Prostate gland (tissue), 2 donors: Measurements from ENCODE around the gene ZNF787. TPM values are rescaled to one million over a fixed set of nuclear protein-coding genes. Genes with fewer than 3 reads are reported as not detected.

Source experiments
- DNase-seq: peaks from one replicate; pipeline ENCODE4 v3.0.0-alpha.2; 2019; ENCODE audit warnings: low spot score
- H3K27ac ChIP-seq, 2 donors: fragments of 200-600 bp; sonication (generic); 2 replicates each; pipeline ENCODE4 v1.5.1; 2017 to 2019
- H3K27me3 ChIP-seq: fragments of 200-600 bp; sonication (generic); replicated peaks from 2 replicates; pipeline ENCODE4 v1.5.1; 2019; ENCODE audit not compliant: insufficient read depth
- H3K36me3 ChIP-seq, 2 donors: fragments of 200-600 bp; sonication (generic); 1 replicate in 1 of 2; 2 replicates in 1 of 2; pipeline versions ENCODE4 v1.5.1 to v1.8.1; 2017 to 2019
- H3K4me1 ChIP-seq: fragments of 200-600 bp; sonication (generic); replicated peaks from 2 replicates; pipeline ENCODE4 v1.5.1; 2019
- H3K4me3 ChIP-seq, 2 donors: fragments of 200-600 bp; sonication (generic); 2 replicates each; pipeline ENCODE4 v1.5.1; 2017 to 2019
- H3K9me3 ChIP-seq: fragments of 200-600 bp; sonication (generic); 2 replicates; pipeline ENCODE4 v1.5.1; 2017
- CTCF ChIP-seq, 4 experiments: fragments of 200-600 bp in 2 of 4; fragments of 450-650 bp in 2 of 4; sonication (generic) in 2 of 4; IDR thresholded peaks; 1 replicate in 3 of 4; 2 replicates in 1 of 4; pipeline ENCODE4 v1.5.1; 2016 to 2019; ENCODE audit warnings: antibody characterized with exemption in 4 of 4, mild to moderate bottlenecking in 2 of 4, moderate library complexity in 2 of 4
- POLR2A ChIP-seq: fragments of 450-650 bp; IDR thresholded peaks from one replicate; pipeline ENCODE4 v1.6.1; 2016; ENCODE audit warnings: antibody characterized with exemption, mild to moderate bottlenecking
- POLR2AphosphoS5 ChIP-seq: sonication (generic); formaldehyde crosslinking; IDR thresholded peaks from one replicate; pipeline ENCODE4 v1.6.1; 2017; ENCODE audit warnings: antibody characterized with exemption
- WGBS: methylation state at CpG from one replicate; pipeline ENCODE4 v1.1.5; 2018; 5-methylcytosine and 5-hydroxymethylcytosine counted together
- intact Hi-C: fragments of 100-400 bp; cut with DNase I; formaldehyde crosslinking; loops from one replicate; pipeline ENCODE4 v1.14.2; 2022
- total RNA-seq, 2 donors: library from RNA; depleted of rRNA; stranded (reverse); fragments of >200 nt; gene quantifications; one replicate each; pipeline ENCODE4 v1.1.0, GENCODE V29; 2016

Gene ZNF787
- total RNA-seq, 2 donors from 2014 or later: 28.2 to 47.5 TPM

- 31% methylated on average over 10 of the region's 10 CpGs for WGBS
- peaks cover 43% of the 10 kb centered on the region for H3K4me1 ChIP-seq
- TF ChIP-seq CTCF (IDR thresholded peaks at IDR 0.05) (no peak), POLR2A (no peak), POLR2AphosphoS5 (no peak)
- H3K4me3 ChIP-seq: no peak overlapping the region
- intact Hi-C loops: loop anchor here (5.0 kb wide), 1 partner anchor 45 kb away; no protein-coding TSS in a partner anchor
- H3K9me3 ChIP-seq: no peaks in the 10 kb centered on the region
- H3K27ac ChIP-seq: peak overlapping the region in 1 of 2 donors; percentile 71
- H3K27me3 ChIP-seq: no peaks in the 10 kb centered on the region
- no peaks in the 10 kb centered on the region for H3K36me3 ChIP-seq
- DNase-seq: no peak
These were observed 8.8 kb downstream of the ZNF787 start for GRCh38 chr19:56112313-56112709.

- 40% methylated on average over 24 of the region's 24 CpGs for WGBS
- no peak for DNase-seq
- intact Hi-C loops: loop anchor here (5.0 kb wide), 1 partner anchor 46 kb away; no protein-coding TSS in a partner anchor
- no peaks in the 10 kb centered on the region for H3K27me3 ChIP-seq
- TF ChIP-seq POLR2AphosphoS5 (no peak), POLR2A (no peak), CTCF (IDR thresholded peaks at IDR 0.05) (no peak)
- peak overlapping the region; percentile 37 to 71 for H3K27ac ChIP-seq
- peaks cover 43% of the 10 kb centered on the region for H3K4me1 ChIP-seq
- H3K9me3 ChIP-seq: no peaks in the 10 kb centered on the region
- no peaks in the 10 kb centered on the region for H3K36me3 ChIP-seq
- no peak overlapping the region for H3K4me3 ChIP-seq
These were observed 9.3 kb downstream of the ZNF787 start for GRCh38 chr19:56111601-56112312.

- DNase-seq: no peak
- WGBS: 16% methylated on average over 12 of the region's 12 CpGs
- peaks cover 45% of the 10 kb centered on the region for H3K4me1 ChIP-seq
These were observed 10.3 kb downstream of the ZNF787 start for GRCh38 chr19:56110515-56111448.

GRCh38 chr19:56109226-56109625 lies 11.9 kb downstream of the ZNF787 start:
- intact Hi-C loops: no loop called here
- no peak for DNase-seq
- Histone ChIP-seq H3K4me1 (peaks cover 49% of the 10 kb centered on the region), H3K27me3 (no peaks in the 10 kb centered on the region), H3K4me3 (no peak overlapping the region), H3K36me3 (no peaks in the 10 kb centered on the region), H3K9me3 (no peaks in the 10 kb centered on the region), H3K27ac (peak overlapping the region in 1 of 2 donors; percentile 50)
- no peak for TF ChIP-seq POLR2A
- TF ChIP-seq CTCF (IDR thresholded peaks at IDR 0.05): no peak
- no peak for TF ChIP-seq POLR2AphosphoS5
- 33% methylated on average over 13 of the region's 13 CpGs for WGBS

More at GRCh38 chr19:56110515-56111448, 10.3 kb downstream of the ZNF787 start:
- intact Hi-C loops: loop anchor here (5.0 kb wide), 1 partner anchor 47 kb away; no protein-coding TSS in a partner anchor
- Histone ChIP-seq H3K4me3 (no peak overlapping the region), H3K27me3 (no peaks in the 10 kb centered on the region), H3K27ac (peak overlapping the region; percentile 37 to 71), H3K36me3 (no peaks in the 10 kb centered on the region), H3K9me3 (no peaks in the 10 kb centered on the region)
- no peak for TF ChIP-seq CTCF (IDR thresholded peaks at IDR 0.05)
- TF ChIP-seq POLR2AphosphoS5: peak; percentile 30
